DMS53 treated with DMSO at 0.1 percent for 48 hours (cell line): ENCODE data around the gene MAB21L3.
"Not testable (repeated sequence)": the region's sequence is repeated elsewhere in the genome, so short reads cannot be mapped to it uniquely, and the experiment has no call there.

Source experiments
- DNase-seq: peaks from one replicate; lab custom pipeline; 2025; ENCODE audit not compliant: unreplicated experiment; lab: John Stamatoyannopoulos, UW

MAB21L3 gene

GRCh38 chr1:116133696-116134475, 22.7 kb downstream of the MAB21L3 start:
- no peak for DNase-seq

- DNase-seq, result no peak
Observed at GRCh38 chr1:116134476-116134773, 23.2 kb downstream of the MAB21L3 start.

GRCh38 chr1:116138277-116138792, 27.1 kb downstream of the MAB21L3 start:
- no peak for DNase-seq

GRCh38 chr1:116139592-116140134, 28.5 kb downstream of the MAB21L3 start:
- no peak for DNase-seq

DNA sequence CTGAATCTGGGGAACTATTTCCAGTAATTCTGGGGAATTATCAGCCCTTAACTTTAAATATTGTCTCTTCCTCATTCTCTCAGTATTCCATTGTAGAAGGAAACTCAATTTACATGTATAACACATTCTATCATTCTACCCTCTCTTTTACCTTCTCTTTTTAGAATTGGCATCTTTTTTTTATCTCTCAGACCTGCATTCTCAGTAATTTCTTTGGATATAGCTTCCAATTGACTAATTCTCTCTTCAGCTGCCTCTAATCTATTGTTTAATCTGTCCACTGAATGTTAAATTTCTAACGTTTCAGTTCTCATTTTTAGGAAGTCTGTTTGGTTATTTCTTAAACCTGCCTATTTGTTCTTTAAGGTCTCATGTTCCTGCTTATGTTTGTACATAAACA, 33.0 kb downstream of the MAB21L3 start:
- DNase-seq, result no peak

- DNase-seq, result not testable (repeated sequence)
Observed at GRCh38 chr1:116146447-116147113, 35.4 kb downstream of the MAB21L3 start.

- DNase-seq, result no peak
Observed at GRCh38 chr1:116147114-116147510, 35.9 kb downstream of the MAB21L3 start.

DNA sequence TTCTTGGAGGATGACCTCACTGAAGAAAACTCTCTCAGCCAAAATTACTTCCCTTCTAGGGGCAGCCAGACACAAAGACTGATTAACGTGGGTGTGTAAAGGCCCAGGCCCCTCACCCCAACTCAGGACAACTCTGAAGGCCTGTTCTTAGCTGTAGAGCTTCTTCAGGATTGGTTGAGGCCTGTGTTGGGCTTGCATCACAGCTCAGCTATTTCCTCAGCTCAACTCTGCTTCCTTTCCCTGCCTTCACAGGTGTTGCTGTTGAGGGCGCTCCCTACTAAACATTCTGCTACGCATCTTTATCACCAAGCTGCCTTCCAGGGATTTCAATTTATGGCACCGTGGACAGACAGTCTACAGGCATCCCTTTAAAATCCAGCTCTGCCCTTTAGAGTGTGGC, 36.8 kb downstream of the MAB21L3 start:
- no peak for DNase-seq

GRCh38 chr1:116148967-116149366, 37.8 kb downstream of the MAB21L3 start:
- DNase-seq, result no peak

GRCh38 chr1:116150368-116150767, 39.2 kb downstream of the MAB21L3 start:
- no peak for DNase-seq

GRCh38 chr1:116151739-116152576, 40.8 kb downstream of the MAB21L3 start:
- DNase-seq, result peak; percentile 24

DNA sequence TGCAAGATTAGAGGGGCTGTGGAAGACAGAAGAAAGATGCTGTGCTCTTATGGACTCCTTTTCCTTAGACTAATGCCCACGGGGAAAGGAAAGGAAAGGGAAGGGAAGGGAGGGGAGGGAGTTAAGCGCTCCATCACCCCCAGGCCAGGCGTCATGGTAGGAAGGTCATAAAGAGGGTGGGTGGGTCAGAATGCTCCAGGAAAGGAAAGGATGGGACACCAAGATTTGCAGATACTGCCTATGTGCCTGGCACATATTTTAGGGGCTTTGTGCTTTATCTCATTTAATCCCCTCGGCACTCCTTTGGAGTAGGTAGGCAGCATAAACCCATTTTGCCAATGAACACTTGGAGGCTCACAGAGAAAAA, 41.4 kb downstream of the MAB21L3 start:
- no peak for DNase-seq

- DNase-seq, result no peak
Observed at GRCh38 chr1:116152950-116153691, 41.9 kb downstream of the MAB21L3 start.

GRCh38 chr1:116153692-116154031, 42.5 kb downstream of the MAB21L3 start:
- DNase-seq, result no peak

DNA sequence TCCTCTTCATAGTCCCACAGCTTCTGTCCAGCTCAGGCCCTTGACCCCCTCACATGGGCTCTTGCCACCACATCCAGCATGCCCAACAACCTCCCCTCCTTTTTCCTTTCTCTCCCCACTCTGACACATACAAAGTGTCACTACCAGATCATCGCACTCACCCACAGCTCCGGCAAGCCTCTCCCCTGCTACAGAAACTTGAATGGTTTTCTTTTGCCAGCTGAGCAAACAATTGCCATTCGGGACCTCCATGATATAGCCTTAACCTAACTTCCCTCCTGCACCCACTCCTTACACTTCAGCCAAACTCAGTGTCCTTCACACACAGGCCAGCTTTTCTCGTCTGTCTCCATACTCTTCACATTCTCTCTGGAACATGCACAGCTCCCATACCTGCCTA, 43.3 kb downstream of the MAB21L3 start:
- no peak for DNase-seq

- DNase-seq, result no peak
Observed at GRCh38 chr1:116157096-116157495, 45.9 kb downstream of the MAB21L3 start.

- DNase-seq, result no peak
Observed at GRCh38 chr1:116159177-116159576, 48.0 kb downstream of the MAB21L3 start.

DNA sequence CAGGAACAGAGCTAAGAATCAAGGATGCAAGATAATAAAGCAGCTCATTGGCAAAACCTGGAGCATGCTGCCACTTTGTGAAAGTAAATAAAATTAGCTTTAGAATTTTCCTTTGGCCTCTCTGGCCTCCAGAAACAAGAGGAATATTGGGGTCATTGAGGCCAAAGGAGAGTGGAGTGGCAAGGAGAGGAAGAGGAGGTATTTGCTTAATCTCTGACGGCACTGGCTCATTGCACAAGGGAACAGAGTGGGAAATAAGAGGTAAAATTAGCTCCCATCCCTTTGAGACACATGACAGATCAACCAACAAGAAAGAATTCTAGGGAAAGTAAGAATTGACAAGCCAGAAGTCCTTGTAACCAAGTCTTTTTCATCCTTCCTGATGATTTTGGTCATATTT, 48.4 kb downstream of the MAB21L3 start:
- DNase-seq, result no peak

DNA sequence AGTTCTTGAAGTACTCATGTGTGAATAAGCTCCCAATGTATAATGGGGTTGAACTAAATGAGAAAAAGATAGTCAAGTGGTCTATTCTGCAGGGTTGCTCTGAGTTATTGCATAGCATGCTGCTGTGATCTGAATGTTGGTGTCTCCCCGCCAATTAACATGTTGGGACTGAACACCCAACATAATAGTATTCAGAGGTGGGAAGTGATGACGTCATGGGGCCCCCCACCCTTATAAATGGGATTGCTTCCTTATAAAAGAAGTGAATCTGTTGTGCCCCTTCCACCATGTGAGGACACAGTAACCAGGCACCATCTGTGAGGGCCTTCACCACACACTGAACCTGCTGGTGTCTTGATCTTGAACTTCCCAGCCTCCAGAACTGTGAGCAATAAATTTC, 50.2 kb downstream of the MAB21L3 start:
- no peak for DNase-seq

DNA sequence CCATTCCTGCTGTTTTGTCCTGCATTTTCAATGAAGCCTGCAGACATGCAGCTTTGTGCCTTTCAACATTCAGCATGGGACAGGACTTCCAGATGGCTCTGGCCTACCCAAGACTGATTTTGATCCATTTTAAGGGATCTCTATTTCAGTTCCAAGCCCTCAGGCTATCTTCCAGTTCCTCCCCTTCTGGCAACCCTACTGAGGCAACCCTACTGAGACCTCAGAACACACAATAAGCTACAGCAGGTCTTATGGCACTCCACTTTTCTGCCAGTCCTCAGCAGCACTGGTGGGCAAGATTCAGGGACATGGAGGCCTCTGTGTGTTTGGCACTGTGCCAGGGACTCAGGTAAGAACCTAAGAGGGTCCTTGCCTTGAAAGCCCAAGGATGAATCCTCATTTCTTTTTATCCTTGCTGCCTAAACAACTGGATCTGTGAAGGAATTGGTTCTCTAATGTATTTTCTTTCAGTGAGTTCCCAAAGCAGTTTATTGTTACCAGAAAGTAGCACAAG, 50.7 kb downstream of the MAB21L3 start:
- no peak for DNase-seq

GRCh38 chr1:116163533-116163932, 52.3 kb downstream of the MAB21L3 start:
- DNase-seq, result no peak
